Heart left ventricle (tissue), 16 donors: ENCODE results near the gene ARMC2. TPM values are rescaled to one million over a fixed set of nuclear protein-coding genes. Genes with fewer than 3 reads are reported as not detected.

Source experiments
- ATAC-seq, 4 donors: fragments of 200-7000 bp; cut with Tn5 transposase; one replicate each; pipeline ENCODE4 v1.9.1; 2020 to 2022; ENCODE audit warnings: moderate library complexity in 4 of 4, mild to moderate bottlenecking in 3 of 4, moderate number of reproducible peaks in 1 of 4
- DNase-seq, 5 donors: peaks; one replicate each; pipeline ENCODE4 v3.0.0-alpha.2; 2020
- H3K27ac ChIP-seq, 12 donors: fragments of 200-600 bp; sonication (generic) in 4 of 12; one replicate each; pipeline versions ENCODE4 v1.5.0 to v1.8.0; 2016 to 2022; ENCODE audit warnings: mild to moderate bottlenecking in 2 of 12
- H3K27me3 ChIP-seq, 9 donors: fragments of 200-600 bp; sonication (generic) in 2 of 9; one replicate each; pipeline versions ENCODE4 v1.5.1 to v1.8.0; 2016 to 2022; ENCODE audit warnings: mild to moderate bottlenecking in 3 of 9
- H3K36me3 ChIP-seq, 9 donors: fragments of 200-600 bp; sonication (generic) in 2 of 9; one replicate each; pipeline versions ENCODE4 v1.5.0 to v1.8.0; 2018 to 2022; ENCODE audit warnings: mild to moderate bottlenecking in 2 of 9
- H3K4me1 ChIP-seq, 12 donors: fragments of 200-600 bp; sonication (generic) in 4 of 12; one replicate each; pipeline versions ENCODE4 v1.5.0 to v1.8.0; 2016 to 2022; ENCODE audit warnings: mild to moderate bottlenecking in 3 of 12
- H3K4me3 ChIP-seq, 12 donors: fragments of 200-600 bp; sonication (generic) in 4 of 12; one replicate each; pipeline versions ENCODE4 v1.5.0 to v1.8.0; 2017 to 2022; ENCODE audit warnings: mild to moderate bottlenecking in 9 of 12, moderate library complexity in 4 of 12
- H3K9me3 ChIP-seq, 12 donors: fragments of 200-600 bp; sonication (generic) in 4 of 12; one replicate each; pipeline versions ENCODE4 v1.5.0 to v1.8.0; 2016 to 2022; ENCODE audit warnings: mild to moderate bottlenecking in 1 of 12
- POLR2A ChIP-seq, 2 donors: fragments of 450-650 bp; IDR thresholded peaks; one replicate each; pipeline ENCODE4 v1.6.1; 2017; ENCODE audit warnings: antibody characterized with exemption in 2 of 2, mild to moderate bottlenecking in 2 of 2, moderate library complexity in 2 of 2
- WGBS, 4 donors: extraction: QIAGEN DNeasy Blood & Tissue Kit in 2 of 4; methylation state at CpG; one replicate each; pipeline versions ENCODE4 v1.1.5 to v1.1.7; 2013 to 2018; 5-methylcytosine and 5-hydroxymethylcytosine counted together
- intact Hi-C, 10 donors: fragments of 100-400 bp; cut with DNase I; formaldehyde crosslinking; loops; one replicate each; pipeline versions ENCODE4 v1.11.1 to v1.14.2; 2022
- polyA plus RNA-seq, 2 donors: library from polyadenylated mRNA; stranded (reverse); fragments of 200-250 nt; gene quantifications; one replicate each; pipeline ENCODE4 v1.2.3, GENCODE V29; 2013
- total RNA-seq, 9 donors: library from RNA; depleted of rRNA in 2 of 9; stranded (reverse); fragments of >200 nt in 2 of 9; fragmentation: NEBNext Ultra II Directional in 3 of 9; extraction: Animal tissue kit (Norgen Biotek cat#: 25700) in 3 of 9; gene quantifications; one replicate each; pipeline versions ENCODE4 v1.1.0 to v1.2.4, GENCODE V29; 2016 to 2023
- TF ChIP-seq, protein P1 (sequence below), 12 donors: fragments of 200-600 bp; sonication (generic) in 4 of 12; IDR thresholded peaks; one replicate each; pipeline versions ENCODE4 v1.5.0 to v1.8.0; 2018 to 2022; ENCODE audit warnings: antibody characterized with exemption in 12 of 12, mild to moderate bottlenecking in 5 of 12
- donor health status: ischemic (EF 13 %, LVEDD 7.1; RV severe dilation, severe dysfunction).
- donor health status: healthy with polysubstance abuse.
- donor health status: DM: no; HTN: yes; CAD: no.
- donor health status: DM: no; HTN: no; CAD: no.
- donor health status: ischemic (EF 25% LVEDD 6.9; RV normal size, moderate dysfunction).
- donor health status: ischemic (EF 25% LVEDD 5.7; RV mildly dilated, moderate dysfunction).
- donor health status: healthy.
- donor health status: DM: yes; HTN: yes; CAD: no.
- donor health status: ischemic (EF 35%, LVEDD 5.7; RV mildly dilated, moderate dysfunction).
- donor health status: nonischemic (EF 11% LVEDD 7.7; RV severe dilation, severe dysfunction).
- donor health status: DM: yes; HTN: yes; CAD: no.
- donor health status: PGD.
- donor health status: ischemic (EF 29% LVEDD 5.4; RV normal size, mild dysfunction).
- donor health status: nonischemic (EF 23%, LVEDD 6.1; RV moderate dilation, normal function).

Gene ARMC2
- total and polyA plus RNA-seq, 11 donors, result 3.1 to 18.0 (median 9.2) TPM

DNA sequence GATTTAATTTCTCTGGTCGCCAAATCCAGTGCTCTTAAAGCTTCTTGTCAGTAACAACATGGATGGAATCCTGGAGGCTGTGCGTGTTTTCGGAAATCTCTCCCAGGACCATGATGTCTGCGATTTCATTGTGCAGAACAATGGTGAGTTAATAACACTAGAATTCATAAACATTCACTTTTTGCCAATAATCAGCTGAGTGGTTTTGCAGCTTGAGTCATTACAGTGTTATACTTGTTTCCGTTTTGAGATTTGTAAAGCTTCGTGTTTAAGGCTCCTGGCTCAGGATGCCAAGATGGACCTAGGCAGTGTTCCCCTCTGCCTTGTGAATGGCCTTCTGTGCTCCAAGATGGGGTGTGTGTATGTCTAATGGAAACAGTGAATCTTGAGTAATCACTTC is 113.8 kb downstream of the ARMC2 start:
- DNase-seq (no peak), ATAC-seq (no peak)
- H3K9me3 ChIP-seq, result no peaks in the 10 kb centered on the region
- H3K36me3 ChIP-seq, result peaks cover 0 to 6% (median 0%) of the 10 kb centered on the region in 9 donors
- peaks cover 0 to 36% (median 9%) of the 10 kb centered on the region in 12 donors for H3K4me1 ChIP-seq
- TF ChIP-seq POLR2A (IDR thresholded peaks at IDR 0.05), result no peak
- TF ChIP-seq, protein P1, sequence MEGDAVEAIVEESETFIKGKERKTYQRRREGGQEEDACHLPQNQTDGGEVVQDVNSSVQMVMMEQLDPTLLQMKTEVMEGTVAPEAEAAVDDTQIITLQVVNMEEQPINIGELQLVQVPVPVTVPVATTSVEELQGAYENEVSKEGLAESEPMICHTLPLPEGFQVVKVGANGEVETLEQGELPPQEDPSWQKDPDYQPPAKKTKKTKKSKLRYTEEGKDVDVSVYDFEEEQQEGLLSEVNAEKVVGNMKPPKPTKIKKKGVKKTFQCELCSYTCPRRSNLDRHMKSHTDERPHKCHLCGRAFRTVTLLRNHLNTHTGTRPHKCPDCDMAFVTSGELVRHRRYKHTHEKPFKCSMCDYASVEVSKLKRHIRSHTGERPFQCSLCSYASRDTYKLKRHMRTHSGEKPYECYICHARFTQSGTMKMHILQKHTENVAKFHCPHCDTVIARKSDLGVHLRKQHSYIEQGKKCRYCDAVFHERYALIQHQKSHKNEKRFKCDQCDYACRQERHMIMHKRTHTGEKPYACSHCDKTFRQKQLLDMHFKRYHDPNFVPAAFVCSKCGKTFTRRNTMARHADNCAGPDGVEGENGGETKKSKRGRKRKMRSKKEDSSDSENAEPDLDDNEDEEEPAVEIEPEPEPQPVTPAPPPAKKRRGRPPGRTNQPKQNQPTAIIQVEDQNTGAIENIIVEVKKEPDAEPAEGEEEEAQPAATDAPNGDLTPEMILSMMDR (IDR thresholded peaks at IDR 0.05), result no peak
- 67 to 81% (median 73%) methylated on average over 6 of the region's 6 CpGs for WGBS, 4 donors
- intact Hi-C loops, result no loop called here
- H3K27ac ChIP-seq, result peak overlapping the region in 1 of 12 donors; percentile 7
- no peaks in the 10 kb centered on the region for H3K27me3 ChIP-seq
- no peak overlapping the region for H3K4me3 ChIP-seq

- TF ChIP-seq POLR2A (IDR thresholded peaks at IDR 0.05), result no peak
- TF ChIP-seq, protein P1 (IDR thresholded peaks at IDR 0.05), result no peak
- H3K4me3 ChIP-seq, result no peak overlapping the region
- peaks cover 4 to 42% (median 16%) of the 10 kb centered on the region in 12 donors for H3K4me1 ChIP-seq
- WGBS, 4 donors, result 77 to 83% (median 79%) methylated on average over 5 of the region's 5 CpGs
- H3K27ac ChIP-seq, result peak overlapping the region in 11 of 12 donors; percentile 52 to 88 (median 74)
- ATAC-seq (no peak), DNase-seq (no peak)
- peaks cover 0 to 6% (median 0%) of the 10 kb centered on the region in 9 donors for H3K36me3 ChIP-seq
- H3K9me3 ChIP-seq, result no peaks in the 10 kb centered on the region
- no peaks in the 10 kb centered on the region for H3K27me3 ChIP-seq
- intact Hi-C loops, result no loop called here
Measured at GRCh38 chr6:108966251-108966650, 118.0 kb downstream of the ARMC2 start.

- TF ChIP-seq, protein P1 (IDR thresholded peaks at IDR 0.05), result no peak
- TF ChIP-seq POLR2A (IDR thresholded peaks at IDR 0.05), result peak in 1 of 2 donors; percentile 33
- H3K9me3 ChIP-seq, result no peaks in the 10 kb centered on the region
- no peaks in the 10 kb centered on the region for H3K27me3 ChIP-seq
- ATAC-seq (peak; percentile 43 to 92 (median 81)), DNase-seq (peak; percentile 65 to 84 (median 72))
- peaks cover 0 to 6% (median 0%) of the 10 kb centered on the region in 9 donors for H3K36me3 ChIP-seq
- H3K27ac ChIP-seq, result peak overlapping the region; percentile 52 to 88 (median 76)
- 39 to 49% (median 45%) methylated on average over 12 of the region's 12 CpGs for WGBS, 4 donors
- intact Hi-C loops, result loop anchor here in 1 of 10 donors (1.0 kb wide), 1 partner anchor 21 kb away; no protein-coding TSS in a partner anchor
- H3K4me3 ChIP-seq, result peak overlapping the region in 1 of 12 donors; percentile 3
- H3K4me1 ChIP-seq, result peaks cover 4 to 48% (median 24%) of the 10 kb centered on the region in 12 donors
Measured at GRCh38 chr6:108966855-108967755, 118.9 kb downstream of the ARMC2 start.
